Right cardiac atrium (tissue), 5 donors: ENCODE measurements around the gene ASPG. TPM values are rescaled to one million over a fixed set of nuclear protein-coding genes. Genes with fewer than 3 reads are reported as not detected.
A peak's percentile ranks its signal among the peaks of the same experiment; 100 is the strongest.

Source experiments
- ATAC-seq, 2 donors: fragments of 200-7000 bp; cut with Tn5 transposase; one replicate each; pipeline versions ENCODE4 v1.8.0 to v1.9.1; 2020; ENCODE audit warnings: moderate library complexity in 2 of 2, mild to moderate bottlenecking in 1 of 2
- DNase-seq, 3 donors: peaks; one replicate each; pipeline ENCODE4 v3.0.0-alpha.2; 2020
- H3K27ac ChIP-seq: one replicate; pipeline ENCODE4 v1.5.1; 2013; ENCODE audit warnings: mild to moderate bottlenecking, low read length, control low read depth, moderate library complexity
- H3K27me3 ChIP-seq: one replicate; pipeline ENCODE4 v1.6.1; 2013; ENCODE audit not compliant: control insufficient read depth, insufficient read depth
- H3K4me1 ChIP-seq: one replicate; pipeline ENCODE4 v1.6.1; 2013; ENCODE audit warnings: low read length; ENCODE audit not compliant: control insufficient read depth, insufficient read depth
- H3K4me3 ChIP-seq: one replicate; pipeline ENCODE4 v1.5.1; 2013; ENCODE audit warnings: low read length, control low read depth
- H3K9me3 ChIP-seq: one replicate; pipeline ENCODE4 v1.6.1; 2013; ENCODE audit warnings: low read length; ENCODE audit not compliant: control insufficient read depth
- WGBS: extraction: QIAGEN DNeasy Blood & Tissue Kit; methylation state at CpG from one replicate; pipeline ENCODE4 v1.1.7; 2013; 5-methylcytosine and 5-hydroxymethylcytosine counted together
- intact Hi-C, 4 donors: fragments of 100-400 bp; cut with DNase I; formaldehyde crosslinking; loops; one replicate each; pipeline versions ENCODE4 v1.11.0 to v1.14.0; 2022 to 2023
- polyA plus RNA-seq: library from polyadenylated mRNA; stranded (reverse); fragments of 200-250 nt; gene quantifications from one replicate; pipeline ENCODE4 v1.2.3, GENCODE V29; 2013
- total RNA-seq, 4 donors: library from RNA; stranded (reverse); fragmentation: NEBNext Ultra II Directional; extraction: Animal tissue kit (Norgen Biotek cat#: 25700); gene quantifications; one replicate each; pipeline ENCODE4 v1.2.1, GENCODE V29; 2021
- donor health status: healthy with polysubstance abuse.
- donor health status: DM: no; HTN: yes; CAD: no.
- donor health status: DM: no; HTN: no; CAD: no.
- donor health status: DM: no; HTN: yes; CAD: no; lungs with severe emphysema.
- donor health status: DM: yes; HTN: yes; CAD: no.

The ASPG gene
- total and polyA plus RNA-seq, 5 donors = 99.1 to 307 (median 174) TPM

GRCh38 chr14:104049576-104050240, 35.8 kb upstream of the ASPG start:
- Histone ChIP-seq H3K4me1 (peaks cover 6% of the 10 kb centered on the region), H3K27ac (peak overlapping the region; percentile 4), H3K27me3 (no peaks in the 10 kb centered on the region), H3K4me3 (no peak overlapping the region), H3K9me3 (no peaks in the 10 kb centered on the region)
- 55% methylated on average over 9 of the region's 9 CpGs for WGBS
- DNase-seq (no peak), ATAC-seq (peak; percentile 54 to 57)
- intact Hi-C loops = no loop called here

GRCh38 chr14:104051092-104051813, 34.2 kb upstream of the ASPG start:
- intact Hi-C loops = no loop called here
- no peak for ATAC-seq
- 89% methylated on average over 5 of the region's 5 CpGs for WGBS

GRCh38 chr14:104054222-104054905, 31.1 kb upstream of the ASPG start:
- Histone ChIP-seq H3K4me1 (peaks cover 1% of the 10 kb centered on the region), H3K27ac (no peak overlapping the region), H3K9me3 (no peaks in the 10 kb centered on the region), H3K4me3 (no peak overlapping the region), H3K27me3 (no peaks in the 10 kb centered on the region)
- ATAC-seq = peak in 1 of 2 donors; percentile 26
- no peak for DNase-seq
- intact Hi-C loops = no loop called here
- WGBS = 79% methylated on average over 16 of the region's 16 CpGs

More at GRCh38 chr14:104051092-104051813, 34.2 kb upstream of the ASPG start:
- H3K9me3 ChIP-seq = no peaks in the 10 kb centered on the region
- peaks cover 6% of the 10 kb centered on the region for H3K4me1 ChIP-seq
- no peak overlapping the region for H3K27ac ChIP-seq
- no peak for DNase-seq
- no peak overlapping the region for H3K4me3 ChIP-seq
- H3K27me3 ChIP-seq = no peaks in the 10 kb centered on the region

- DNase-seq (no peak), ATAC-seq (no peak)
- 85% methylated on average over 1 of the region's 1 CpG for WGBS
- Histone ChIP-seq H3K4me1 (no peaks in the 10 kb centered on the region), H3K27me3 (no peaks in the 10 kb centered on the region), H3K4me3 (no peak overlapping the region), H3K9me3 (no peaks in the 10 kb centered on the region), H3K27ac (no peak overlapping the region)
- intact Hi-C loops = no loop called here
These were observed 23.2 kb upstream of the ASPG start for GRCh38 chr14:104062281-104062680.

- no peak overlapping the region for H3K27ac ChIP-seq
- H3K27me3 ChIP-seq = no peaks in the 10 kb centered on the region
- H3K4me3 ChIP-seq = no peak overlapping the region
- H3K9me3 ChIP-seq = no peaks in the 10 kb centered on the region
- H3K4me1 ChIP-seq = no peaks in the 10 kb centered on the region
- DNase-seq (no peak), ATAC-seq (no peak)
- WGBS = 74% methylated on average over 10 of the region's 10 CpGs
- intact Hi-C loops = no loop called here
These were observed 21.5 kb upstream of the ASPG start for GRCh38 chr14:104064003-104064402.

GRCh38 chr14:104066279-104066678, 19.2 kb upstream of the ASPG start:
- 84% methylated on average over 5 of the region's 5 CpGs for WGBS
- Histone ChIP-seq H3K9me3 (no peaks in the 10 kb centered on the region), H3K4me3 (no peak overlapping the region), H3K4me1 (no peaks in the 10 kb centered on the region), H3K27ac (no peak overlapping the region), H3K27me3 (no peaks in the 10 kb centered on the region)
- intact Hi-C loops = no loop called here
- DNase-seq (no peak), ATAC-seq (no peak)

- H3K4me1 ChIP-seq = no peaks in the 10 kb centered on the region
- no peak for ATAC-seq
- H3K27me3 ChIP-seq = no peaks in the 10 kb centered on the region
- H3K9me3 ChIP-seq = no peaks in the 10 kb centered on the region
- no peak overlapping the region for H3K4me3 ChIP-seq
- no peak for DNase-seq
- intact Hi-C loops = no loop called here
- no peak overlapping the region for H3K27ac ChIP-seq
- WGBS = 78% methylated on average over 4 of the region's 4 CpGs
These were observed 18.7 kb upstream of the ASPG start for GRCh38 chr14:104066719-104067295.

GRCh38 chr14:104069541-104069940, 16.0 kb upstream of the ASPG start:
- Histone ChIP-seq H3K27me3 (no peaks in the 10 kb centered on the region), H3K4me1 (no peaks in the 10 kb centered on the region), H3K9me3 (no peaks in the 10 kb centered on the region), H3K4me3 (no peak overlapping the region), H3K27ac (no peak overlapping the region)
- 85% methylated on average over 7 of the region's 7 CpGs for WGBS
- intact Hi-C loops = no loop called here
- no peak for ATAC-seq
- no peak for DNase-seq

GRCh38 chr14:104072586-104072985, 12.9 kb upstream of the ASPG start:
- WGBS = 69% methylated on average over 3 of the region's 3 CpGs
- H3K4me3 ChIP-seq = no peak overlapping the region
- H3K27me3 ChIP-seq = no peaks in the 10 kb centered on the region
- H3K4me1 ChIP-seq = no peaks in the 10 kb centered on the region
- no peak for ATAC-seq
- intact Hi-C loops = loop anchor here in 2 of 4 donors (10.0 kb wide), 1 partner anchor 492 kb away; no protein-coding TSS in a partner anchor
- no peak overlapping the region for H3K27ac ChIP-seq
- no peaks in the 10 kb centered on the region for H3K9me3 ChIP-seq
- no peak for DNase-seq

- Histone ChIP-seq H3K27ac (no peak overlapping the region), H3K4me1 (no peaks in the 10 kb centered on the region), H3K27me3 (no peaks in the 10 kb centered on the region), H3K9me3 (no peaks in the 10 kb centered on the region), H3K4me3 (no peak overlapping the region)
- ATAC-seq = no peak
- WGBS = 65% methylated on average over 4 of the region's 4 CpGs
- no peak for DNase-seq
- intact Hi-C loops = loop anchor here in 2 of 4 donors (10.0 kb wide), 1 partner anchor 491 kb away; no protein-coding TSS in a partner anchor
These were observed 11.7 kb upstream of the ASPG start for GRCh38 chr14:104073764-104074163.
